Stimulated activated CD8-positive, alpha-beta memory T cell treated with anti-CD3 and anti-CD28 coated beads, Interleukin-2, amount 100 ng/mL, for 48 hours (primary cell): Measurements from ENCODE around the gene AP3B2.

Experiments used
- DNase-seq, 2 donors: peaks; one replicate each; pipeline ENCODE4 v3.0.0-alpha.2; 2020; ENCODE audit warnings: low read depth in 2 of 2

The AP3B2 gene

GRCh38 chr15:82698711-82699345, 10.8 kb downstream of the AP3B2 start:
- no peak for DNase-seq

- DNase-seq, result no peak
Measured at GRCh38 chr15:82697735-82698407, 11.8 kb downstream of the AP3B2 start.

GRCh38 chr15:82692171-82692570, 17.5 kb downstream of the AP3B2 start:
- no peak for DNase-seq

- DNase-seq, result no peak
Measured at GRCh38 chr15:82689147-82689546, 20.5 kb downstream of the AP3B2 start.

- no peak for DNase-seq
Measured at GRCh38 chr15:82688691-82689090, 21.0 kb downstream of the AP3B2 start.

- DNase-seq, result no peak
Measured at GRCh38 chr15:82681371-82681770, 28.3 kb downstream of the AP3B2 start.

- peak; percentile 51 to 63 for DNase-seq
Measured at GRCh38 chr15:82680200-82681102, 29.2 kb downstream of the AP3B2 start.

- no peak for DNase-seq
Measured at GRCh38 chr15:82679626-82680199, 30.0 kb downstream of the AP3B2 start.

- DNase-seq, result no peak
Measured at GRCh38 chr15:82677720-82678323, 31.9 kb downstream of the AP3B2 start.

GRCh38 chr15:82674873-82675272, 34.8 kb downstream of the AP3B2 start:
- DNase-seq, result no peak

GRCh38 chr15:82670699-82671098, 39.0 kb downstream of the AP3B2 start:
- DNase-seq, result no peak

GRCh38 chr15:82666606-82667005, 43.1 kb downstream of the AP3B2 start:
- no peak for DNase-seq

GRCh38 chr15:82664021-82664420, 45.7 kb downstream of the AP3B2 start:
- no peak for DNase-seq

- DNase-seq, result peak; percentile 36 to 40
Measured at GRCh38 chr15:82663186-82663600, 46.5 kb downstream of the AP3B2 start.

- DNase-seq, result no peak
Measured at GRCh38 chr15:82662641-82663040, 47.0 kb downstream of the AP3B2 start.

- no peak for DNase-seq
Measured at GRCh38 chr15:82660378-82660777, 49.3 kb downstream of the AP3B2 start.

GRCh38 chr15:82656641-82657266, 52.9 kb downstream of the AP3B2 start:
- DNase-seq, result no peak

GRCh38 chr15:82655606-82656005, 54.1 kb downstream of the AP3B2 start:
- DNase-seq, result no peak

- no peak for DNase-seq
Measured at GRCh38 chr15:82653483-82654168, 56.0 kb downstream of the AP3B2 start.

GRCh38 chr15:82651708-82652107, 58.0 kb downstream of the AP3B2 start:
- DNase-seq, result no peak
